NCI-H524 (cell line): Measurements from ENCODE around the gene VAMP3.

ENCODE experiments used
- DNase-seq, 2 experiments: peaks; one replicate each; lab custom pipeline; 2025; lab: John Stamatoyannopoulos, UW

Gene VAMP3, protein sequence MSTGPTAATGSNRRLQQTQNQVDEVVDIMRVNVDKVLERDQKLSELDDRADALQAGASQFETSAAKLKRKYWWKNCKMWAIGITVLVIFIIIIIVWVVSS

GRCh38 chr1:7770997-7771822, at the start of gene VAMP3:
VAMP3 (plus strand) TSS chr1:7771296; CDS start chr1:7771384, 88 bp downstream.
- peak; percentile 36 to 59 for DNase-seq

- DNase-seq = no peak
Observed at GRCh38 chr1:7721940-7722669, 49.0 kb upstream of the VAMP3 start.

- DNase-seq = no peak
Observed at GRCh38 chr1:7722670-7723012, 48.5 kb upstream of the VAMP3 start.

- DNase-seq = no peak
Observed at GRCh38 chr1:7726623-7727022, 44.5 kb upstream of the VAMP3 start.

- no peak for DNase-seq
Observed at GRCh38 chr1:7727809-7728471, 43.2 kb upstream of the VAMP3 start.

- DNase-seq = no peak
Observed at GRCh38 chr1:7729761-7730160, 41.3 kb upstream of the VAMP3 start.

DNA sequence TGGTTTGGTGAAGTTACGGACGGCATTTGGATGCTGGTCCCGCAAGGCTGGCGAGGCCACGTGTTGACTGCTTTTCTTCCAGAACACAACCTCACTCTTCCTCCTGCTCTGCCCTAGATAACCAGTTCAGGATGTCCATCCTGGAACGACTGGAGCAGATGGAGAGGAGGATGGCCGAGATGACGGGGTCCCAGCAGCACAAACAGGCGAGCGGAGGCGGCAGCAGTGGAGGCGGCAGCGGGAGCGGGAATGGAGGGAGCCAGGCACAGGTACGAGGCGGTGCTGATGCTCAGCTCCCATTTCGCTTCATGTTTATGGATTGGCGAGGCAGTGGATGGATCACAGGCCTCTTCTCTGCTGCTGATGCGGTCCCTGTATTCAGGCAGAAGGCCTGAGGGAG, 38.8 kb upstream of the VAMP3 start:
- no peak for DNase-seq

GRCh38 chr1:7733276-7733675, 37.8 kb upstream of the VAMP3 start:
- DNase-seq = no peak

- DNase-seq = no peak
Observed at GRCh38 chr1:7738044-7738443, 33.1 kb upstream of the VAMP3 start.

DNA sequence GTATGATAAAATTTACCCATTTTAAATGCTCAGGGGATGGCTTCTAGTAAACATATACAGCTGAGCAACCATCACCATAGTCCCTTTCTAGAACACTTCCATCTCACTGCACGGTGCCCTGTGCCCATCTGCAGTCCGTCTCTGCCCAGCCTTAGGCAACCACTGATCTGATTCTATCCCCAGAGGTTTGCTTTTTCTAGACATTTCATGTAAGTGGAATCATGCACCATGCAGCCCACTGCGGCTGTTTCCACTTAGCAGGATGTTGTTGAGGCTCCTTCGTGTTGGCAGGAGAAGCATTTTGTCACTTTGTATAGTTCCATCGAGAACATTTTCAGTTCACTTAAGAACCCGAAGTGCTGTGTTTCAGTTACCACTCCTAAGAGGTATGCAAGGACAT, 27.8 kb upstream of the VAMP3 start:
- DNase-seq = no peak

DNA sequence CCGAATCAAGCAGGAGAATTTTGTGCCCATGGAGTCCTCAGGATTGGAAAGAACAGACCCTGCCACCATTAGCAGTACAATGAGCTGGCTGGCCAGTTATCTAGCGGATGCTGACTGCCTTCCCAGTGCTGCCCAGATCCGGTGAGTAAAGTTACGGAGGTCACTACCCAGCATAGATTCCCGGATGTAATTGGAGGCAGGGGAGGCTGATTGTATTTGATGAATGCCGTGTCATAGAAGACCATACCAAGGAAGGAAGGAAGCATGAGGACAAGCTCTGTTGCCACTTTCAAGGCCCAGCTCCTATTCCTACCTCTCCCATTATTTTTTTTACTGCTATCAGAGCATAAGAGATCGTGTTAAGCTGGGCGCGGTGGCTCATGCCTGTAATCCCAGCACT, 26.2 kb upstream of the VAMP3 start:
- no peak for DNase-seq

DNA sequence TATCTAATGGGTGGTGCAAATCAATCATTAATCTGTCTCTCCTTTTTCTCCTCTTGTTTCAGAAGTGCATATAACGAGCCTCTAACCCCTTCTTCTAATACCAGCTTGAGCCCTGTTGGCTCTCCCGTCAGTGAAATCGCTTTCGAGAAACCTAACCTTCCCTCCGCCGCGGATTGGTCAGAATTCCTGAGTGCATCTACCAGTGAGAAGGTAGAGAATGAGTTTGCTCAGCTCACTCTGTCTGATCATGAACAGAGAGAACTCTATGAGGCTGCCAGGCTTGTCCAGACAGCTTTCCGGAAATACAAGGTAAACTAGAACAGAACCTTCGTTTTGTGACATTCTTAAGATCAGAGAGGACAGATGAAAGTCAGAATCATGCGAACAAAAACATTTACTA, 25.3 kb upstream of the VAMP3 start:
- DNase-seq = no peak

GRCh38 chr1:7747605-7748004, 23.5 kb upstream of the VAMP3 start:
- no peak for DNase-seq

DNA sequence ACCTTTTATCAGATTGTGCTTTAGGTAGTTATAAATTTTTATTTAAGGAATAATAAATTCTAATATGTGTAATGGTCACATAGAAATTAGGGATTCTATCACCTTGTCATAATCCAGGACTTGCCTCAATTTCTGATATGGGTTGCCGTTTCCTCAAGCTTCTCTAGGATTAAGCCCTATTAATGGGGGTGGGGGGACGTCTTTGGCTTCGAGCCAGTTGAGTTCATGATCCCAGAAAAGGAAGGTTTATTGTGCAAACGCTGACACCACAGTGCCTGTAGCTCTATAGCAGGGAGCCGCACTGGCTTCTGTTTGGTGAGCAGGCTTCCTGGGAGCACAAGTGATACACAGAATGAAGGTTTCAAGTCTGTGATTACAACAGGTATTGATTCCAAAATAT, 22.0 kb upstream of the VAMP3 start:
- DNase-seq = no peak

GRCh38 chr1:7751174-7751573, 19.9 kb upstream of the VAMP3 start:
- DNase-seq = no peak

DNA sequence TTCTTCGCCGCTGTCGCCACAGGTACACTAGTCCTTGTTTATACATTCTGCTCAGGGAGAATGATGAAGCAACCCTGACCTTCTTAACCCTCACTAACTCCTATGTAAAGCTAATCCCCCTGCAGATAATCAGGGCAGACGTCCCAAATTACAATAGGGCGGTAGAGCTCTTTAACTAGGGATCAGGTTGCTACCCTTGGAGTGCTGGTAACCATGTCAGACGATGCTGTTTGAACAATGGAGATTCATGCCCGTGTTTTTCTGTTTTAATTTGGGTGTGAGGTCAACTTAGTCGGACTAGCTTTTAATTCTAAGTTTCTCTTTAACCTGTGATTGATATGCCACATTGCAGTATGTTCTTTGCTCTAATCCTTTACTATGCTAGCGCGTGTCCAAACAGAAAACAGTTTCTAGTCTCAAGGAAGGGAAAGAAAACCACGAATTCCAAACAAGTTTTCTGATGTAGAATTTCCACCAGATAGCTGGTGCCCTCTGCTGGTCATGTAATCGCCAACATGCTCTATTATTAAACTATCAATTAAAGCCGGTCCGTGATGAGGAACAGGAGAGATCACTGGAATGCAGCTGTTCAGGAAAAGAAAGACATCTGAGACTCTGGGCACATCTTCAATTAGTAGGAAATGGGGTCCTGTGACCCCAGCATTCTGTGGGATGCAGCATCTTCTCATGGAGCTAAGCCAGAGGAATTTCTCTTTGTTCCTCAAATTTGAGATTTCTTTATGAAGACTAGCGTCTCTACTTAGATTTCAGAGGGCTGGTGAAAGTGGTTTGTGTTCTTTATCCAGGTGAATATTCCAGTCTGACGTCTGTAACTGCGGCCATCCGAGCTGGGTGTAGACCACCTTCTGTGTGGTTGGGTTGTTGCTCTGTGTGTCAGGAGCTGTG, 18.3 kb upstream of the VAMP3 start:
- DNase-seq = peak; percentile 76 to 89

DNA sequence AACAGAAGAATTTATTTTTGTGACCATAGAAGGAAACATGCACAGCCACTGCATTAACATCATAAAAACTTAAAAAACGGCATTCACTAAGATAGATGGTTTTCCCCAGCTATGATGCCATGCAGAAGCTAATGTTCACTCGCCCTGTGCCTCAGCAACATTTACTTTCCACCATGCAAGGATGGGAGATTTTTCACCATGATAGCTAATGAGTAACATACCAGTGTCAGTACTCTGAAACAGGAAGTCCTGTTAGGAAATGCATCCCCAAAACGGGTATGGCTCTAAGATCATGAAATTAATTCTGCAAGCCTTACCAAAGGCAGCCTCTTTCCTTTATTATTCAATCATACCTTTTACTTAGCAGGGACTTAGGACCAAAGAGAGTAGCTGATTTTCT, 17.5 kb upstream of the VAMP3 start:
- no peak for DNase-seq

DNA sequence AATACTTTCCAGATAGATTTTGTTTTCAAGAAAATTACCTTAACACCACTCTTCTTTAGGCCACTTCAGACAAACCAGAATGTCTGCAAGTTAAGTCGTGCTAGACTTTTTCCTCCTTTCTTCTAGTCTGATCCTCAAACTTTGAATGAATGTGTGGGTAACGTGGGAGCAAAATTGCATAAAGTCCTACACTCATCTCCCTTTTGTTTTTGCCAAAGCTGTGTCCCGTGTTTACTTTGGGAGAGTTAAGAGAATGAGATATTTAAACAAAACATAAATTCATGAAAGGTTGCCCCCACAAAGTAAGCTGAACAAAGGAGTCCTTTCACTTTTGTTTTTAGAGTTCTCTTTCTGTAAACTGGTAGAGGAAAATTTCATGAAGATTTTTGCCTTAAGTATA, 16.9 kb upstream of the VAMP3 start:
- DNase-seq = no peak

GRCh38 chr1:7755448-7755847, 15.6 kb upstream of the VAMP3 start:
- peak in 1 of 2 experiments; percentile 12 for DNase-seq

GRCh38 chr1:7760245-7760644, 10.9 kb upstream of the VAMP3 start:
- no peak for DNase-seq

DNA sequence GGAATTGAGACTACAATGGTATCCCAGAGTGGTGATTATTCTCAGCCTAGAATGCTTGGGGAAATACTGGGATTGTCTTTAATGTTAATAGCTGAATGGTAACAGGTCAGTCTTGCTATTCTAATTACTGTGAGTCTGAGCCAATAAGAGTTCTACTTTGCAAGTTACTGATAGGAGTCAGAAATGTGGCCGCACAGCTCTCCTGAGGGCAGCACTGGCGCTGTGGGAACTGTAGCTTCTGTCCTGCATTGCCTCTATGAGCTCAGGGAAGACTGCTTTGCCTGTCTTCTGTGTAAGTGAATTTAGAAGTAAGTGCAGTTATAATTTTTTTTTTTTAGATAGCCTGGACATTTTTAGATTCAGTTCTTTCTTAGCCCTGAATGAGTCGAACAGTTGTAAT, 10.0 kb upstream of the VAMP3 start:
- no peak for DNase-seq

DNA sequence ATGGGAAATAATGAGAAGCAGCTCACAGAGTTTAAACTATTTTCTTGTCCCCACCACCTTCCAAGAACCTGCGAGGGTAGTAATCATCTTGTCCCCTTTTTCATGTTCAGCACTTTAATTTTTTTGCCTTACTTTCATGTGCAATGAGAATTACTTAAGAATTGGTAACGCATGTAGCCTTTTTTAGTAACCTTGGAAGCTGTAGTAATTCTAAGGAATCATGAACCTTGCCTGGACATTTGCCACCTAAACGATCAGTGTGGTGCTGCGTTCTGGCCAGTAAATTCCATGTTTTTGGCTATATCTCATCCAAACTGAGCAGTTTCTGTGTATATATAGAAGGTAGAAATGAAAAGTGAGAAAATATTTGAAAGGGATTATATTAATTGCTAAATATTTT, 3.9 kb upstream of the VAMP3 start:
- DNase-seq = no peak
